ENCODE data around the gene PPM1N.

Gene PPM1N

GRCh38 chr19:45488708-45489107, 9.5 kb upstream of the PPM1N start:
- TF ChIP-seq CTCF (IDR thresholded peaks at IDR 0.05), result no peak

- TF ChIP-seq CTCF (IDR thresholded peaks at IDR 0.05), result no peak
Measured at GRCh38 chr19:45489216-45489855, 8.9 kb upstream of the PPM1N start.

GRCh38 chr19:45492137-45492626, 6.1 kb upstream of the PPM1N start:
- no peak for TF ChIP-seq CTCF (IDR thresholded peaks at IDR 0.05)

- no peak for TF ChIP-seq CTCF (IDR thresholded peaks at IDR 0.05)
Measured at GRCh38 chr19:45492627-45493470, 5.4 kb upstream of the PPM1N start.

GRCh38 chr19:45494261-45494916, 3.9 kb upstream of the PPM1N start:
- TF ChIP-seq CTCF (IDR thresholded peaks at IDR 0.05), result no peak

- no peak for TF ChIP-seq CTCF (IDR thresholded peaks at IDR 0.05)
Measured at GRCh38 chr19:45495178-45495577, 3.1 kb upstream of the PPM1N start.

GRCh38 chr19:45496349-45496953, 1.8 kb upstream of the PPM1N start:
- TF ChIP-seq CTCF (IDR thresholded peaks at IDR 0.05), result no peak

Data from LNCAP (cell line).